K562 (cell line): ENCODE data around the gene PTK6. TPM values are rescaled to one million over a fixed set of nuclear protein-coding genes. Genes with fewer than 3 reads are reported as not detected.

ENCODE experiments used
- ATAC-seq: fragments of 200-7000 bp; cut with Tn5 transposase; 3 replicates; pipeline ENCODE4 v1.9.1; 2020; ENCODE audit warnings: moderate library complexity
- BruUV-seq: library from RNA; stranded (reverse); fragments of 400-500 nt; replicated peaks from 2 replicates; lab custom pipeline; 2021; lab: Mats Ljungman, UMichigan
- CTCF ChIA-PET: fragments of 300-600 bp; formaldehyde crosslinking; extraction: SDS; loops from one replicate; lab custom pipeline; 2021; ENCODE audit warnings: low intra/inter-chr PET ratio; lab: Yijun Ruan, JAX
- POLR2A ChIA-PET: fragments of 300-600, 350-650 bp; sonication (Branson Sonifier 250); formaldehyde crosslinking; extraction: SDS; loops from one replicate; lab custom pipeline; 2021; ENCODE audit warnings: antibody characterized with exemption, inconsistent platforms; lab: Yijun Ruan, JAX
- DNase-seq, 4 experiments: peaks; one replicate each; pipeline versions ENCODE4 v3.0.0 to v3.0.0-alpha.2; 2011 to 2018; ENCODE audit warnings: low spot score in 3 of 4, mixed read lengths in 3 of 4; ENCODE audit errors: extremely low read depth in 1 of 4
- FAIRE-seq: peaks from 2 replicates; lab custom pipeline; 2011; peaks lifted over from hg19 to GRCh38; lab: Jason Lieb, UNC
- H2AFZ ChIP-seq: 2 replicates; pipeline ENCODE4 v1.6.0; 2011; ENCODE audit warnings: low read depth, low read length, control low read depth, inconsistent platforms
- H3K27ac ChIP-seq: fragments of 200-600 bp; 3 replicates; pipeline ENCODE4 v1.8.0; 2011; ENCODE audit warnings: low read depth, mild to moderate bottlenecking, control low read depth, inconsistent platforms, low read length, moderate library complexity, mixed read lengths; ENCODE audit errors: extremely low read depth
- H3K27me3 ChIP-seq, 2 experiments: fragments of 300-600 bp in 1 of 2; 2 replicates in 1 of 2; 3 replicates in 1 of 2; pipeline versions ENCODE4 v1.6.0 to v1.8.0; 2011; ENCODE audit warnings: inconsistent platforms in 2 of 2, low read length in 2 of 2, mild to moderate bottlenecking in 1 of 2, mixed read lengths in 1 of 2, moderate library complexity in 1 of 2; ENCODE audit not compliant: control insufficient read depth in 2 of 2, insufficient read depth in 2 of 2
- H3K36me3 ChIP-seq: fragments of 300-600 bp; 3 replicates; pipeline ENCODE4 v1.8.0; 2011; ENCODE audit warnings: mild to moderate bottlenecking, low read length, inconsistent platforms; ENCODE audit not compliant: control insufficient read depth, insufficient read depth
- H3K4me1 ChIP-seq, 2 experiments: fragments of 200-600 bp in 1 of 2; replicated peaks in 1 of 2; 2 replicates in 1 of 2; 3 replicates in 1 of 2; pipeline versions ENCODE4 v1.5.1 to v1.8.0; 2011; ENCODE audit warnings: inconsistent platforms in 2 of 2, low read length in 2 of 2, mild to moderate bottlenecking in 1 of 2, mixed read lengths in 1 of 2, moderate library complexity in 1 of 2; ENCODE audit not compliant: control insufficient read depth in 2 of 2, insufficient read depth in 2 of 2
- H3K4me2 ChIP-seq: 2 replicates; pipeline ENCODE4 v1.6.1; 2011; ENCODE audit warnings: low read length, control low read depth, inconsistent platforms, mixed read lengths; ENCODE audit not compliant: insufficient read depth
- H3K4me3 ChIP-seq: fragments of 200-600 bp; sonication (generic), shearing (Covaris generic); 2 replicates; pipeline ENCODE4 v1.5.1; 2016; ENCODE audit warnings: control low read depth, inconsistent platforms
- H3K79me2 ChIP-seq: fragments of 200-600 bp; 3 replicates; pipeline ENCODE4 v1.8.0; 2011; ENCODE audit warnings: low read length, inconsistent platforms; ENCODE audit not compliant: control insufficient read depth, insufficient read depth
- H3K9ac ChIP-seq, 2 experiments: 2 replicates each; pipeline versions ENCODE4 v1.6.0 to v1.6.1; 2011; ENCODE audit warnings: low read depth in 2 of 2, low read length in 2 of 2, control low read depth in 1 of 2, inconsistent platforms in 1 of 2, mild to moderate bottlenecking in 1 of 2, mixed read lengths in 1 of 2; ENCODE audit not compliant: insufficient read depth in 1 of 2
- H3K9me1 ChIP-seq: one replicate; pipeline ENCODE4 v1.6.0; 2011; ENCODE audit warnings: inconsistent platforms, mild to moderate bottlenecking, low read length, moderate library complexity; ENCODE audit not compliant: control insufficient read depth, insufficient read depth
- H3K9me3 ChIP-seq: replicated peaks from 2 replicates; pipeline ENCODE4 v1.5.1; 2011; ENCODE audit warnings: low read depth, low read length, inconsistent platforms; ENCODE audit not compliant: control insufficient read depth, insufficient read depth
- H4K20me1 ChIP-seq: replicated peaks from 2 replicates; pipeline ENCODE4 v1.6.1; 2011; ENCODE audit warnings: low read length, inconsistent platforms, mixed read lengths; ENCODE audit not compliant: control insufficient read depth, insufficient read depth
- CEBPZ ChIP-seq: fragments of 150-350 bp; IDR thresholded peaks from 2 replicates; pipeline ENCODE4 v1.6.1; 2014; ENCODE audit warnings: low read depth, mild to moderate bottlenecking, low read length, borderline replicate concordance
- NFIC ChIP-seq: fragments of 450-650 bp; IDR thresholded peaks from 2 replicates; pipeline ENCODE4 v1.6.1; 2017; ENCODE audit warnings: mild to moderate bottlenecking, inconsistent platforms
- WGBS: fragments of 100-300 bp; shearing (Covaris generic); methylation state at CpG from one replicate; pipeline ENCODE4 v1.1.6; 2016; ENCODE audit warnings: low coverage, mixed read lengths; ENCODE audit not compliant: insufficient coverage; ENCODE audit errors: missing lambda C conversion rate; 5-methylcytosine and 5-hydroxymethylcytosine counted together
- in situ Hi-C: fragments of 300-500 bp; cut with MboI; formaldehyde crosslinking; loops from 4 replicates; pipeline ENCODE4 v1.15.0; 2018; ENCODE audit warnings: inconsistent platforms, mixed read lengths
- intact Hi-C: fragments of 100-400 bp; cut with micrococcal nuclease; formaldehyde crosslinking; loops from 2 replicates; pipeline ENCODE4 v1.14.2; 2022
- polyA plus RNA-seq, 8 experiments: library from polyadenylated mRNA; depleted of rRNA in 4 of 8; stranded (reverse) in 5 of 8; unstranded in 3 of 8; fragments of >200 nt; fragmentation: Nextera tagmentation in 2 of 8; fragmentation: Illumina TruSeq in 1 of 8; extraction: Ambion mirVana in 2 of 8; extraction: Trizol in 1 of 8; gene quantifications; 2 replicates each; pipeline versions ENCODE4 v1.2.1 to v1.2.3, GENCODE V29; 2011 to 2014; ENCODE audit warnings: inconsistent platforms in 1 of 8, missing spikeins in 1 of 8
- total RNA-seq, 7 experiments: library from RNA; depleted of rRNA in 6 of 7; stranded (reverse); fragments of >200 nt in 6 of 7; fragmentation: Illumina TruSeq in 2 of 7; extraction: Trizol in 2 of 7; gene quantifications; 2 replicates each; pipeline versions ENCODE4 v1.2.1 to v1.2.3, GENCODE V29; 2011 to 2021; ENCODE audit warnings: low replicate concordance in 1 of 7

Gene PTK6
- total and polyA plus RNA-seq, 9 of the 15 experiments (the other 6 are each of a cell fraction or from before 2014, with no cell fraction given) = 0.07 TPM; not detected in 8

DNA sequence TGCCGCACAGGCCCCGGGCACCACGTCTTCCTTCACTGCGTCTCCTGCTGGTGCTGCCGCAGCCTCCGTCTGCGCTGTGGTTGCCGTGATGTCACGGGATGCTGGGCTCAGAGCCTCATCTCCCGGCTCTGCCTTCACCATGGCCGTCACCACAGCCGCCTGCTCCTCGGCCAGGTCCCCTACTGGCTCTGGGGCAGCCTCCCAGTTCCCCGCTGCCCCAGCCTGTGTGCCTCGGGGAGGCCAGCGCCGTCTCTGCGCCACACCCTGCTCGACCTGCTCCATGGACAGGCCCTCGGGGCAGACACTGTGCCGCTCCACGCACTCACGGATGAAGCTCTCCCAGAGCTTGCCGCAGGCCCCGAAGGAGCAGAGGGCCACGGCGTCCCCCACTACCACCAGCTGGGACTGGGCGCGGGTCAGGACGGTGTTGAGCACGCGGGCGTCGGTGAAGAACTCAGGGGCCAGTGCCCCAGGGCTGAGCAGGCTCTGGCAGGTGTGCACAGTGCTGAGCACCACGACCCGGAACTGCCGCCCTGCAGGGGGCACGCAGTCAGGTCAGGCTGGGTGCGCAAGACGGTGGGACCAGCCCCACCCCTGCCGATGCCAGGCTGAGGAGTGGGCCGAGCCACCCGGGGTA lies 28.6 kb upstream of the PTK6 start:
- POLR2A ChIA-PET = interaction anchor here (0.6 to 1.9 kb wide), 5 partner anchors 9 to 61 kb away, joined by 3 to 9 read pairs (median 3); partner anchors contain the start of genes GMEB2 and PPDPF

More for the DNA sequence above, 28.6 kb upstream of the PTK6 start:
- intact Hi-C loops (no loop called here), in situ Hi-C loops (no loop called here)
- H3K36me3 ChIP-seq = no peaks in the 10 kb centered on the region
- no peaks in the 10 kb centered on the region for H4K20me1 ChIP-seq
- no peaks in the 10 kb centered on the region for H3K79me2 ChIP-seq
- 36% methylated on average over 33 of the region's 43 CpGs for WGBS
- TF ChIP-seq NFIC (peak; percentile 1), CEBPZ (no peak)
- CTCF ChIA-PET = no interaction called here
- H3K27me3 ChIP-seq = peaks cover 0 to 24% of the 10 kb centered on the region in 2 experiments; a peak in 2 of 5 replicates
- H3K9me3 ChIP-seq = no peaks in the 10 kb centered on the region
- no peak overlapping the region for H3K4me3 ChIP-seq
- no peak overlapping the region for H2AFZ ChIP-seq
- H3K4me2 ChIP-seq = no peak overlapping the region
- FAIRE-seq (no peak), ATAC-seq (no peak), DNase-seq (no peak)
- peaks cover 0 to 91% of the 10 kb centered on the region in 2 experiments; a peak in 3 of 5 replicates for H3K4me1 ChIP-seq
- H3K9me1 ChIP-seq = no peaks in the 10 kb centered on the region
- no peak overlapping the region for H3K27ac ChIP-seq
- H3K9ac ChIP-seq = no peak overlapping the region
- no TSS peak for BruUV-seq
